ENCODE results near the gene FGF19.

DNA sequence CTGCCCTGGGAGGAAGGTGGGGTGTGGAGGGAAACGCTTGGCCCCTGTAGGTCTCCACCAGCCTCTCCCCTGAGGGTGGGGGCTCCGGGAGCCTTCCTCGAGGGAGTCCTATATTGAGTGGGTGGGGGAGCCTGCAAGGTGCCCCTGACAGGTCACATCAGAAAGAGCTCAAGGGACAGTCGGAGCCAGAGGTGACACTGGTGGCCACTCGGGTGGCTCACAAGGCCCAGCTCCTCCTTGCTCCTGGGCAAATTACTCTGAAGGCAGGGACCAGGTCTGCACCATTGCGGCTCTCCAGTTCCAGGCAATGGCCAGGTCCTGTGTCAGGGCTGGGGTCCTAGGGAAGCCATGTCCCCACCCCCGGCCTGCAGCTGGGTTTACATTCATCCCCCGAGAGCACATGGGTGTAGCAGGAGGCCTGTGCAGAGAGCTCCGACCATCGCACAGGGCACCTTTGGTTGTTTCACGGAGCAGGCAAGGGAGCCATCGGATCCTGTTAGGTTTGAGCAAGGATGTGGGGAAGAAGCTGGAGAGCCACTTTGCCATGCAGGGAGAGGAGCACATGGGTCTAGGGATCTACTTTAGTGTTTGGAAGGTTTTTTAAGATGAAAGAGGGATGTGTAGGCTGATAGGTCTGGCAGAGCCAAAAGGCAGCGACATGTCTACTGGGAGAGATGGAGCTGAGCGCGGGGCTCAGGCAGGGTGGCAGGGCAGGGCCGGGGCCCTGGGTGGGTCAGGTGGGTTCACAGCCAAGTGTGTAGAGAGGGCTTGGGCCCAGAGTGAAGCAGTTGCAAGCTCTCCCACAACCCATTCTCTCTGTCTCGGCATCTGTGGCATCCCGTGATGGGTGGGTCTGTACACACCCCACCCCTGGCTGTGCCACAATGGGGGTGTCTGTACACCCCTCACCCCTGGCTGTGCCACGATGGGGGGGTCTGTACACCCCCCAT lies 48.1 kb downstream of the FGF19 start:
- TF ChIP-seq, protein P1, sequence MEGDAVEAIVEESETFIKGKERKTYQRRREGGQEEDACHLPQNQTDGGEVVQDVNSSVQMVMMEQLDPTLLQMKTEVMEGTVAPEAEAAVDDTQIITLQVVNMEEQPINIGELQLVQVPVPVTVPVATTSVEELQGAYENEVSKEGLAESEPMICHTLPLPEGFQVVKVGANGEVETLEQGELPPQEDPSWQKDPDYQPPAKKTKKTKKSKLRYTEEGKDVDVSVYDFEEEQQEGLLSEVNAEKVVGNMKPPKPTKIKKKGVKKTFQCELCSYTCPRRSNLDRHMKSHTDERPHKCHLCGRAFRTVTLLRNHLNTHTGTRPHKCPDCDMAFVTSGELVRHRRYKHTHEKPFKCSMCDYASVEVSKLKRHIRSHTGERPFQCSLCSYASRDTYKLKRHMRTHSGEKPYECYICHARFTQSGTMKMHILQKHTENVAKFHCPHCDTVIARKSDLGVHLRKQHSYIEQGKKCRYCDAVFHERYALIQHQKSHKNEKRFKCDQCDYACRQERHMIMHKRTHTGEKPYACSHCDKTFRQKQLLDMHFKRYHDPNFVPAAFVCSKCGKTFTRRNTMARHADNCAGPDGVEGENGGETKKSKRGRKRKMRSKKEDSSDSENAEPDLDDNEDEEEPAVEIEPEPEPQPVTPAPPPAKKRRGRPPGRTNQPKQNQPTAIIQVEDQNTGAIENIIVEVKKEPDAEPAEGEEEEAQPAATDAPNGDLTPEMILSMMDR (IDR thresholded peaks at IDR 0.05), result no peak
- TF ChIP-seq POLR2A (IDR thresholded peaks at IDR 0.05), result no peak

All from body of pancreas (tissue), 4 donors.